Activated CD4-positive, CD25-positive, alpha-beta regulatory T cell (primary cell): ENCODE data around the gene CLECL1.
"Not testable (repeated sequence)": the region's sequence is repeated elsewhere in the genome, so short reads cannot be mapped to it uniquely, and the experiment has no call there.

Source experiments
- DNase-seq, 4 experiments: peaks; one replicate each; lab custom pipeline; 2025; lab: John Stamatoyannopoulos, UW

The CLECL1 gene

GRCh38 chr12:9751204-9752144 lies 18.6 kb upstream of the CLECL1 start:
- peak in 1 of 4 experiments; percentile 6 for DNase-seq

GRCh38 chr12:9750276-9751203 lies 17.6 kb upstream of the CLECL1 start:
- DNase-seq: peak in 2 of 4 experiments; percentile 2 to 32

GRCh38 chr12:9749640-9750039 lies 16.7 kb upstream of the CLECL1 start:
- no peak for DNase-seq

GRCh38 chr12:9745199-9745598 lies 12.3 kb upstream of the CLECL1 start:
- DNase-seq: no peak

GRCh38 chr12:9742661-9743060 lies 9.8 kb upstream of the CLECL1 start:
- peak in 3 of 4 experiments; percentile 6 to 51 (median 40) for DNase-seq

- peak; percentile 12 to 54 (median 34) for DNase-seq
Measured at GRCh38 chr12:9741726-9742125, 8.8 kb upstream of the CLECL1 start.

- no peak for DNase-seq
Measured at GRCh38 chr12:9740106-9740750, 7.3 kb upstream of the CLECL1 start.

- not testable (repeated sequence) for DNase-seq
Measured at GRCh38 chr12:9739404-9740105, 6.7 kb upstream of the CLECL1 start.

- DNase-seq: not testable (repeated sequence)
Measured at GRCh38 chr12:9738905-9739304, 6.0 kb upstream of the CLECL1 start.

GRCh38 chr12:9736936-9737705 lies 4.2 kb upstream of the CLECL1 start:
- no peak for DNase-seq

- no peak for DNase-seq
Measured at GRCh38 chr12:9735601-9736000, 2.7 kb upstream of the CLECL1 start.

- DNase-seq: no peak
Measured at GRCh38 chr12:9731797-9732196, 1.1 kb downstream of the CLECL1 start.

- DNase-seq: no peak
Measured at GRCh38 chr12:9731393-9731792, 1.5 kb downstream of the CLECL1 start.

GRCh38 chr12:9730591-9730990 lies 2.3 kb downstream of the CLECL1 start:
- no peak for DNase-seq

- no peak for DNase-seq
Measured at GRCh38 chr12:9730011-9730410, 2.9 kb downstream of the CLECL1 start.

GRCh38 chr12:9729082-9729481 lies 3.8 kb downstream of the CLECL1 start:
- DNase-seq: no peak

- DNase-seq: no peak
Measured at GRCh38 chr12:9727813-9728212, 5.1 kb downstream of the CLECL1 start.

GRCh38 chr12:9725213-9725870 lies 7.6 kb downstream of the CLECL1 start:
- no peak for DNase-seq

- no peak for DNase-seq
Measured at GRCh38 chr12:9724023-9724422, 8.9 kb downstream of the CLECL1 start.
